ENCODE data around the gene HOXB3. TPM values are rescaled to one million over a fixed set of nuclear protein-coding genes. Genes with fewer than 3 reads are reported as not detected.
"Not testable (repeated sequence)": the region's sequence is repeated elsewhere in the genome, so short reads cannot be mapped to it uniquely, and the experiment has no call there.

HOXB3 gene
- total RNA-seq, 1 donor from 2014 or later, result not detected

- TF ChIP-seq EZH2 (IDR thresholded peaks at IDR 0.05; ENCODE audit: insufficient read depth, low read length), result no peak
- TF ChIP-seq CTCF (IDR thresholded peaks at IDR 0.05; ENCODE audit: insufficient read depth, low read depth, low read length), result no peak
- H3K9ac ChIP-seq (ENCODE audit: low read length), result peak overlapping the region; percentile 46
- H3K9me3 ChIP-seq (ENCODE audit: insufficient read depth, low read depth, low read length), result no peaks in the 10 kb centered on the region
- H4K20me1 ChIP-seq (ENCODE audit: insufficient read depth, low read length), result no peaks in the 10 kb centered on the region
- H2AFZ ChIP-seq (ENCODE audit: low read depth, low read length), result no peak overlapping the region
- peak overlapping the region; percentile 78 for H3K27ac ChIP-seq (ENCODE audit: low read depth, low read length)
- Mint-ChIP-seq H3K4me3 (ENCODE audit: unreplicated experiment) (no peak overlapping the region), H3K27ac (ENCODE audit: unreplicated experiment) (no peak overlapping the region), H3K36me3 (ENCODE audit: low read depth, unreplicated experiment) (peaks cover 2% of the 10 kb centered on the region), H3K4me1 (ENCODE audit: low read depth, unreplicated experiment) (peaks cover 5% of the 10 kb centered on the region), H3K9me3 (ENCODE audit: unreplicated experiment) (peaks cover 12% of the 10 kb centered on the region), H3K27me3 (ENCODE audit: low read depth, unreplicated experiment) (peaks cover 74% of the 10 kb centered on the region)
- H3K79me2 ChIP-seq (ENCODE audit: insufficient read depth, low read length), result peaks cover 34% of the 10 kb centered on the region
- FAIRE-seq (peak; percentile 23), DNase-seq (ENCODE audit: low read depth) (peak; percentile 97)
- H3K4me3 ChIP-seq (ENCODE audit: insufficient read depth, low read depth, low read length), result no peak overlapping the region
- peaks cover 12% of the 10 kb centered on the region for H3K27me3 ChIP-seq (ENCODE audit: insufficient read depth, low read length)
- peak overlapping the region; percentile 83 for H3K4me2 ChIP-seq (ENCODE audit: low read length)
- H3K36me3 ChIP-seq (ENCODE audit: insufficient read depth, low read length), result no peaks in the 10 kb centered on the region
- H3K4me1 ChIP-seq (ENCODE audit: insufficient read depth, low read length), result peaks cover 21% of the 10 kb centered on the region
Observed at GRCh38 chr17:48539177-48539576, 50.9 kb downstream of the HOXB3 start.

- peak overlapping the region; percentile 18 for H3K4me2 ChIP-seq (ENCODE audit: low read length)
- Mint-ChIP-seq H3K9me3 (ENCODE audit: unreplicated experiment) (peaks cover 7% of the 10 kb centered on the region), H3K4me1 (ENCODE audit: low read depth, unreplicated experiment) (peaks cover 3% of the 10 kb centered on the region), H3K36me3 (ENCODE audit: low read depth, unreplicated experiment) (peaks cover 2% of the 10 kb centered on the region), H3K27me3 (ENCODE audit: low read depth, unreplicated experiment) (peaks cover 77% of the 10 kb centered on the region), H3K27ac (ENCODE audit: unreplicated experiment) (no peak overlapping the region), H3K4me3 (ENCODE audit: unreplicated experiment) (no peak overlapping the region)
- H4K20me1 ChIP-seq (ENCODE audit: insufficient read depth, low read length), result no peaks in the 10 kb centered on the region
- H3K4me3 ChIP-seq (ENCODE audit: insufficient read depth, low read depth, low read length), result no peak overlapping the region
- no peak for FAIRE-seq
- peaks cover 15% of the 10 kb centered on the region for H3K79me2 ChIP-seq (ENCODE audit: insufficient read depth, low read length)
- H2AFZ ChIP-seq (ENCODE audit: low read depth, low read length), result no peak overlapping the region
- H3K9me3 ChIP-seq (ENCODE audit: insufficient read depth, low read depth, low read length), result no peaks in the 10 kb centered on the region
- H3K27me3 ChIP-seq (ENCODE audit: insufficient read depth, low read length), result peaks cover 11% of the 10 kb centered on the region
- no peaks in the 10 kb centered on the region for H3K36me3 ChIP-seq (ENCODE audit: insufficient read depth, low read length)
- TF ChIP-seq EZH2 (IDR thresholded peaks at IDR 0.05; ENCODE audit: insufficient read depth, low read length), result no peak
- TF ChIP-seq CTCF (IDR thresholded peaks at IDR 0.05; ENCODE audit: insufficient read depth, low read depth, low read length), result no peak
- no peak for DNase-seq (ENCODE audit: low read depth)
- peak overlapping the region; percentile 58 for H3K9ac ChIP-seq (ENCODE audit: low read length)
- H3K4me1 ChIP-seq (ENCODE audit: insufficient read depth, low read length), result peaks cover 21% of the 10 kb centered on the region
- H3K27ac ChIP-seq (ENCODE audit: low read depth, low read length), result peak overlapping the region; percentile 76
Observed at GRCh38 chr17:48537316-48537715, 52.7 kb downstream of the HOXB3 start.

- not testable (repeated sequence) for H3K27ac Mint-ChIP-seq (ENCODE audit: unreplicated experiment); DNase-seq (ENCODE audit: low read depth); H3K4me1 Mint-ChIP-seq (ENCODE audit: low read depth, unreplicated experiment); H3K9me3 ChIP-seq (ENCODE audit: insufficient read depth, low read depth, low read length); H3K36me3 ChIP-seq (ENCODE audit: insufficient read depth, low read length); FAIRE-seq; H3K4me2 ChIP-seq (ENCODE audit: low read length); H3K9ac ChIP-seq (ENCODE audit: low read length); H3K4me3 ChIP-seq (ENCODE audit: insufficient read depth, low read depth, low read length); H3K36me3 Mint-ChIP-seq (ENCODE audit: low read depth, unreplicated experiment); H3K79me2 ChIP-seq (ENCODE audit: insufficient read depth, low read length); H4K20me1 ChIP-seq (ENCODE audit: insufficient read depth, low read length); H3K4me3 Mint-ChIP-seq (ENCODE audit: unreplicated experiment); H3K9me3 Mint-ChIP-seq (ENCODE audit: unreplicated experiment); H2AFZ ChIP-seq (ENCODE audit: low read depth, low read length)
- H3K4me1 ChIP-seq (ENCODE audit: insufficient read depth, low read length), result peaks cover 16% of the 10 kb centered on the region
- peaks cover 15% of the 10 kb centered on the region for H3K27me3 ChIP-seq (ENCODE audit: insufficient read depth, low read length)
- peak overlapping the region; percentile 51 for H3K27ac ChIP-seq (ENCODE audit: low read depth, low read length)
- H3K27me3 Mint-ChIP-seq (ENCODE audit: low read depth, unreplicated experiment), result peaks cover 77% of the 10 kb centered on the region
Observed at GRCh38 chr17:48535793-48536559, 54.1 kb downstream of the HOXB3 start.

All from astrocyte (in vitro differentiated cells and primary cell).